Loucy (cell line): ENCODE data around the gene TFEB.

ENCODE experiments used
- EZH2phosphoT487 ChIP-seq: fragments of 200-600 bp; IDR thresholded peaks from 2 replicates; pipeline ENCODE4 v1.6.1; 2018; ENCODE audit warnings: antibody characterized with exemption, mild to moderate bottlenecking, moderate library complexity, borderline replicate concordance
- TF ChIP-seq, protein P1 (sequence below): fragments of 200-600 bp; sonication (generic); conservative IDR thresholded peaks from 2 replicates; pipeline ENCODE4 v1.5.1; 2014; ENCODE audit warnings: mild to moderate bottlenecking, antibody characterized with exemption, low read length

DNA sequence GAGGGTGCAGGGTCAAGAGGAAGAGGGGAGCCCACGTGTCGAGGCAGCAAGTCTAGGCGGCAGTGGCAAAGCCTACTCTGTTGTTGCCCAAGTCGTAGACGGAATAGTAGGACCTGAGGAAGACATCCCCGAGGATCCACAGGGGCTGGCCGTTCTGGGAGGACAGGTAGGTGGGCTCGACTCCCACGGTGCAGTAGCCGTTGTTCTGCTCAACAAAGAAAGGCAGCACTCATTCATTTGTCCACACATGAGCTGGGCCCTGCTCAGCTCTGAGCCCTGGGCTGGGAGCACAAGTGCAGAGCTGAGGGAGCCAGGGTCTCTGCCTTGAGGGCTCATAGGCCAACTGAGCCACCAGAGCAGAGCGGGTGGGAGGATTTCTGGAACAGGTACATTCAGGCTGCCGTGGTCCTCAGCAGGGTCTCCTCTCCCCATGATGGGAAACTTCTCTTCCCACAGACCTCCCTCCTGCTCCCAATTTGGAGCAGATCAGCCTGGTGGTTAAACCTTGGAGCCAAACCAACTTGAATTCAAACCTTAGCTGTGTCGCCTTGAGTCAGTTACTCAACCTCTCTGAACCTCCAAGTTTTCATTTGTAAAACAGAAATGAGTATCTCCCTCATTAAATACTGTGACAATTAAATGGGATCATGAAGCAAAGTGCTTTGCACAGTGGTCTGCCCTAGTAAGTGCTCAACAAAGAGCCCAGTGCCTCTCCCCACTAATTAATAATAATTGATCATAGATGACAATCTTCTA lies 1.6 kb upstream of the TFEB start:
- TF ChIP-seq, protein P1, sequence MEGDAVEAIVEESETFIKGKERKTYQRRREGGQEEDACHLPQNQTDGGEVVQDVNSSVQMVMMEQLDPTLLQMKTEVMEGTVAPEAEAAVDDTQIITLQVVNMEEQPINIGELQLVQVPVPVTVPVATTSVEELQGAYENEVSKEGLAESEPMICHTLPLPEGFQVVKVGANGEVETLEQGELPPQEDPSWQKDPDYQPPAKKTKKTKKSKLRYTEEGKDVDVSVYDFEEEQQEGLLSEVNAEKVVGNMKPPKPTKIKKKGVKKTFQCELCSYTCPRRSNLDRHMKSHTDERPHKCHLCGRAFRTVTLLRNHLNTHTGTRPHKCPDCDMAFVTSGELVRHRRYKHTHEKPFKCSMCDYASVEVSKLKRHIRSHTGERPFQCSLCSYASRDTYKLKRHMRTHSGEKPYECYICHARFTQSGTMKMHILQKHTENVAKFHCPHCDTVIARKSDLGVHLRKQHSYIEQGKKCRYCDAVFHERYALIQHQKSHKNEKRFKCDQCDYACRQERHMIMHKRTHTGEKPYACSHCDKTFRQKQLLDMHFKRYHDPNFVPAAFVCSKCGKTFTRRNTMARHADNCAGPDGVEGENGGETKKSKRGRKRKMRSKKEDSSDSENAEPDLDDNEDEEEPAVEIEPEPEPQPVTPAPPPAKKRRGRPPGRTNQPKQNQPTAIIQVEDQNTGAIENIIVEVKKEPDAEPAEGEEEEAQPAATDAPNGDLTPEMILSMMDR, result no peak
- TF ChIP-seq EZH2phosphoT487, result no peak
